ENCODE measurements around the gene DDX10.

The DDX10 gene

DNA sequence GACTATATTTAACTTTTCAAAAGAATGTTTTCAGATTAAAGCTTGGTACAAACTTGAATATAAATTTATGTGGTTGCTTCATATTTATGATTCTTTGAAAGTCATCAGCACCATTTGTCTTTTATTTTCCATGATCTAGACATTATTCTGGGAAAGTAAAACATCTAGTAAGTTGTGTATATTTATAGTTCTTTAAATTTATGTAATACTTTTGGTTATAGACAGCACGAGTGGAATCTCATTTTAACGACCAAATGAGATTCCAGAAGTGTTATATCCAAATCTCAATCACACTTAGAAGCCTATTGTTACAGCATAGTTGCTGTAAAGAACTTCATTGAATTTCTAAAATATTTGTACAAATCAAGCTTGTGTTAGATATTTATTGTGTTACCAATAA is 212.3 kb downstream of the DDX10 start:
- DNase-seq: no peak

DNA sequence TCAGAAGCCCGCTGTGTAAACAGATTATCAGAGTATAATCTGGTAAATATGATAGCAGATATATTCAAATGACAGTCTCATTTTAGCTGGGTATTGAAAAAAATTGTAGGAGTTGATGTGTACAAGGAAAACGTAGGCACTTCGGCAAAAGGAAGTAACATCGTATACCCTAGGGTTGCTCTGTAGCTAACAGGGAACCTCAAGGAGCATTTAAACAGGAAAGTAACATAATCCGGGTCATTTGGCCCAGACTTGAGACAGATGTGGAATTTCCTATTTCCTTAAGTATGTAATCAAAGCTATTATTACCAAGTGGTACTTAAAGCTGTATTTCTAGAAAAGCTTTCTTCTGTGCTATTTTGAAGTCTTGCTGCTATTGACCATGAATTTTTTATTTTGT is 215.6 kb downstream of the DDX10 start:
- no peak for DNase-seq

- no peak for DNase-seq
Measured at GRCh38 chr11:108881131-108881530, 216.3 kb downstream of the DDX10 start.

- no peak for DNase-seq
Measured at GRCh38 chr11:108882211-108882831, 217.5 kb downstream of the DDX10 start.

- DNase-seq: no peak
Measured at GRCh38 chr11:108886005-108886659, 221.3 kb downstream of the DDX10 start.

DNA sequence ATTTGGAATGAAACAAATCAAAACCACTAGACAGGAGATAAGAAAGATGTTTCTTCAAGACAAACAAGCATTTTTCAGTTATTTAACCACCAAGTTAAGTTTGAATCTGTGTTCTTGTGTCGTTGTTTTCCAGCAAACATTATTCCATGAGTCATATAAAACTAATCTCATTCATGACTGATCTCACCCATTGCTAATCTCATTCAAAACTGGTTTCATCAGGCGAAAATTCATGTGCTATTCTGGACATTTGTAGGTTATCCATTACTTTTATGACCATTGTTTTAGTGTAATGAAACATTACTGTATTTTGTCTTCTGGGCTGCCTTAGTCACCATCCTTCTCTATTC is 221.8 kb downstream of the DDX10 start:
- DNase-seq: no peak

GRCh38 chr11:108887436-108888238 is 222.8 kb downstream of the DDX10 start:
- DNase-seq: no peak

- no peak for DNase-seq
Measured at GRCh38 chr11:108890482-108891105, 225.7 kb downstream of the DDX10 start.

- no peak for DNase-seq
Measured at GRCh38 chr11:108891143-108891542, 226.3 kb downstream of the DDX10 start.

- no peak for DNase-seq
Measured at GRCh38 chr11:108891909-108892511, 227.1 kb downstream of the DDX10 start.

DNA sequence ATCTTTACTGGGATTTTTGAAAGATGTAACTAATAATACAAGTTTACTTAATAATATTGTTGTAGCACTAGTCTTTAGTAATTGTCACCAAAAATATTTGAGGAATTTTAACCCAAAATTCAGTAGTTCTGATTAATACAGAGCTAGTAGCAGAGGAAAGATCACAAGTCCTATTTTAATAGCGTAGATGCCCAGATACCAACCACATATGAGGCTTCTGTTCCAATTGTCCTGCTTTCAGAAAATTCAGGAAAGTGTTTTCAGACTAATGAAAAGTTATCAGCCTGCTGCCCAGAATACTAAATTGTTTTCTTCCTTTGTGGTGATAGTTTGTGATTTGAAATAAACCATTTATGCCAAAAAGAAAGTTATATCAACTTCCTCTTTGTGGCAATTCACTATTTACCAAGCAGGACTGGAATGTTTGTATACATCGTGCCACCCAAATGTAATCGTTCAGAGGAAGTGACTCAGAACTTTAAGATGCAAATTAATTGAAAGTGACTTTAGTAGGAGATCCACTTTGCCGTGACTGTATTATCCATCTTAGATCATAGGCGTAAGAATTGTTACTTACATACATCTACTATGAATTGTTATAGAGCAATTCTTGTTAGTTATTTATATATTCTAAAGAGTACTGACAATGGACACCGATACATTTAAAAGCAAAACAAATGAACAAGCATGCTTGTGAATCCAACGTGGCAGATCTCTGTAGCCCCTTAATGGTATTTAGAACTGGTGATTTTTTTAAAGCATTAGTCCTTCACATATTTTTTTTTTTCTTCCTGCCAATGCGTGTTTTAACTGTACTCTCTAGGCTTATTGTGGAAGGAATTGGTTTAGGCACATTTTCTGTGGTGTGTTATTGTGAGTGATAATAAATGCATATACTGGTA is 231.0 kb downstream of the DDX10 start:
- DNase-seq: no peak

DNA sequence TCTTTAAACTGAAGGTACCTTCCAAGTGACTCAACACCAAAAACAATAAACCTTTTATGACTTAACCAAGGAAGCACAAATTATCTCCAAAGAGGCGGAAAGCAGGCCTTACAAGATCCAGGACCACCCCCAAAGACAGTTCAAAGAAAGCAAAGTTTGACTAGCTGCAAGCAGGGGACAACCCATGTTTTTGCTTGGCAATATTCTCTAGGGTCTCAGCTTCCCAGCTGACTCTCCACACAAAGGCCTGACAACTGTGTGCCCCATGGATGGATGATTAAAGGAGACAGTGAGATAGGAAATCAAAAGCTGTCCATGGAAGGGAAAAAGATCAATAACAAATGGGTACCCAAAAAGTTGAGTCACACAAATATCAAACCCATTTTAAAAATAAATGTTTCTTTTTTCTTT is 232.2 kb downstream of the DDX10 start:
- DNase-seq: no peak

DNA sequence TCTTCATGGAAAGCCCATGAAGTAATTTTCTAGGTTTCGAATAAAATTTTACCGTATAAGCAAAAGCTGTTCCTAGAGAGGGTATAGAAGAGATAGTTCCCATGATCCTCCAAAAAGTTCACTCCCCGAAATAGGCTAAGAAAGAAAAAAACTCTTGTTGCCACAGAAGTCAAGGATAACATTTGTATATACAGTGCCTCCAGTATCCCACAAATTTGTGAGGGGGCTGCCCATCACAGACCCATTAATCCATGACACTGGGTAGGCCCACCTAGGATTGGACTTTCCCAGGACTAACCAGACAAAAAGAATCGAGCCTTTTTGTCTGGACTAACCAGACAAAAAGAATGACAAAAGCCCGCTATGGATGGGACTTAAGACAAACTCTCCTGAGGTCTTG is 233.0 kb downstream of the DDX10 start:
- no peak for DNase-seq

- no peak for DNase-seq
Measured at GRCh38 chr11:108901359-108901758, 236.5 kb downstream of the DDX10 start.

- no peak for DNase-seq
Measured at GRCh38 chr11:108902027-108902469, 237.2 kb downstream of the DDX10 start.

DNA sequence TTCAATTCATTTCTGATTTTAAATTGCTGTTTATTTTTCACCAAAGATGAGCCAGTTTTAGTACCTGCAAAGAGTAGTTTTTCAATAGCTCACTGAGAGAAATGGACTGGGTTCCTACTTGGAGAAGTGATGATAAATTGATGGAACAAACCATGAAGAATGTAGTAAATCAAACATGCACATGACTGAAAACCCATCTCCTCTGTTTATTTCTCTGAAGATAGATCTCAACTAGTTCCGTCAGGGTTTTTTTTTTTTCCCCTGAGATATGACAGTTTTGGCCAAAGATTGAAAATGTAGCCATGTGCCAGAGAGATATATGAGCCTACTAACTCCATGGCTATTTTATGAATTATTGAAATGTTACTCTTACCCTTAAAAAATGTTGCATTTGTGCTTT is 239.6 kb downstream of the DDX10 start:
- DNase-seq: no peak

DNA sequence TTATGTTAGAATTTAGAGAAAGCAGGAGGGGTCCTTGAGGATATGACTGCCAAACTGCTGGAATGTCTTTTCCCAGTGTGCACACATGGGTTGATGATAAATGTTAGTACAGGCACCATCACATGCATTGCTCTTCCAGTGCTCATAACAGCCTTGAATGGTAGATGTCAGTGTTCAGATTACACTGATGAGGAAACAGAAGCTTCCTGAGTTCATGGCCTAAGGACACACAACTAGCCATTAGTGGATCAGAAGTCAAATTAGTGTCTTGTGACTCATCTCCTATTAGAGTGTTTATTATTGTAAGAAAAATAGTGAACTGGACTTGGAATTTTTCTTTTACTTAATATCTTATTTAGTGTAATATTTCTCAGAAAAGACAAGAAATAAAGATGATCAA is 241.5 kb downstream of the DDX10 start:
- DNase-seq: no peak

GRCh38 chr11:108906826-108907225 is 242.0 kb downstream of the DDX10 start:
- no peak for DNase-seq

- no peak for DNase-seq
Measured at GRCh38 chr11:108909041-108909440, 244.2 kb downstream of the DDX10 start.

- no peak for DNase-seq
Measured at GRCh38 chr11:108909921-108910320, 245.1 kb downstream of the DDX10 start.

DNA sequence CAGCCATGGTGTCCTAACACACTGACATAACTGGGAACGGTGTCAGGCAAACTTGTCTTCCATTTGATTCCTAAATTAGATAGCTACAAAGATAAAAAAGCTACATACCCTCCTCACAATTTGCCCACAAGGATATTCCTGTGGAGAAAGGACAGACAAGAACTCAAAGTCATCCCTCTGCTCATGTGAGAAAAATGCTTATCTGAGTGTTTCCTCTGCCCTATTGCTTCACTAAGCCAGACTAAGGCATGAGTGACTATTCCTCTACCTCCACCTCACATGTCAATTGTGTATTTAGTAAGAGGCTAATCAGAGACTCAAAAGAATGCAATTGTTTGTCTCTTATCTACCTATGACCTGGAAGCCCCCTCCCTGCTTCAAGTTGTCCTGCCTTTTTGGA is 247.7 kb downstream of the DDX10 start:
- no peak for DNase-seq

GRCh38 chr11:108913204-108913603 is 248.3 kb downstream of the DDX10 start:
- DNase-seq: no peak

All from retina (tissue), 1 donor.